HG02798 (cell line): ENCODE measurements around the gene NLRP6.
A peak's percentile ranks its signal among the peaks of the same experiment; 100 is the strongest.
"Not testable (repeated sequence)": the region's sequence is repeated elsewhere in the genome, so short reads cannot be mapped to it uniquely, and the experiment has no call there.

Experiments
- ATAC-seq: cut with Tn5 transposase; IDR thresholded peaks from one replicate; pipeline ENCODE4 v1.9.1; 2021; ENCODE audit warnings: mild to moderate bottlenecking; ENCODE audit not compliant: unreplicated experiment, poor library complexity

The NLRP6 gene

DNA sequence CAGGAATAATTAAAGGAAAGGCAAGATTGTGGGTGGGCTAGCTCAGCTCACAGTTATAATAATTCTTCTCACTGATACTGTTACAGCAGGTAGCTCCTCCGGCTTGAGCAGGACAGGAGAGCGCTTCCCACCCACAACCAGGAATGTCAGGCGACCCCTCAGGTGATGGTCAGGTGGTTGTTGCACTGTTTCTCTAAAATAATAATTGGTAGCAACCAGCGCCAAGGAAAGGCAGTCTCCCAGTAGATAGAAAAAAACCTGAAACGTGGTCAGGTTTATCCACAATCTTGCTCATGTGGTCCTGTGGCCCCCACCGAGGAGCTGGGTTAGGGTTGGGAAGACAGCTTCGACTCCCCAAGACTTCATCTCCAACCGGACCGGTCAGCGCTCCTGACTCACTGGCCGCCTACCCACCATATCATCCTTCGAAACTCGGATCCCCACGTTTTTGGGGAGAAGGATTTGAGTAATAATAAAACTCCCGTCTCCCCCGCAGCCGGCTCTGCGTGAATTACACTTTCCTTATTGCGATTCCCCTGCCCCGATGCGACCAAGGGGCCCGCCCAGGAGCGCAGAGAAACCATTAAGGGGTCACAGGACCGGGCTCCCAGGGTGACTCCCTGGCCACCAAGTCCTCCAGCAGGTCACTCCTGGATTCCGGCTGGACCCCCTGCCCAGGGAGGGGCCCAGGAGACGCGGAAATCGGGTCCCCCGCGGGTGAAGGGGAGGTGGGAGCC lies 39.6 kb downstream of the NLRP6 start:
- ATAC-seq = not testable (repeated sequence)

DNA sequence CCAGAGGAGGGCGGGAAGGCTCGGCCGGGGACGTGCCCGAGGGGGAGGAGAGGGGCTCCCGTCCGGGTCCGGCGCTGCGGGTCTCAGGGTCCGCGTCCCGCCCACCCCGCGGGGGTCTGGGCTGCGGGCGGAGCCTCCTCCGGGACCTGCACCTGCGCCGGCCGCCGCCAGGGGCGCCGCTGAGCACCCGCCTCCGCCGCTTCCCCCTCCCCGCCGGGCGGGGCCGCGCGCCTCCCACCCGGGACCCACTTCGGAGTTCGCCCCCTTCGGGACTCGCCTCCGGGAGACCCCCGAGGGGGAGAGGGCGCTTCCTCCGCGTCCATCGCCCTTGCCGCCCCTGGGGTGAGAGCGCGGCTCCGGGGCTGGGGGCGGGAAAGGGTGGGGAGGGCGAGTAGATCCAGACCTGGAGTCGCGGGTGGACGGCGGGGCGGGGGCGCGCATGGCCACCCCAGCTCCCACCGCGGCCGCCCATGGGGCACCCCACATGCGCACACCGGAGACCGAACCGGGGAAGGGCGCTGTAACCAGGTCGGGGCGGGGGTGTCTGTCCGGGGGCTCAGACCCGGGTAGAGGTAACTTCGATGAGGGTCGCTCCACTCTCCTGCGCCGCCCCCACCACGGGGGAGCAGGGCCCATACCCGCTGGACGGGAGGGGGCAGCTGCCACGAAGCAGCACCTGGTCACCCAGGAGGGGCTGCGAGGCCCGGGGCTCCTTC lies 40.4 kb downstream of the NLRP6 start:
- ATAC-seq = peak; percentile 66

DNA sequence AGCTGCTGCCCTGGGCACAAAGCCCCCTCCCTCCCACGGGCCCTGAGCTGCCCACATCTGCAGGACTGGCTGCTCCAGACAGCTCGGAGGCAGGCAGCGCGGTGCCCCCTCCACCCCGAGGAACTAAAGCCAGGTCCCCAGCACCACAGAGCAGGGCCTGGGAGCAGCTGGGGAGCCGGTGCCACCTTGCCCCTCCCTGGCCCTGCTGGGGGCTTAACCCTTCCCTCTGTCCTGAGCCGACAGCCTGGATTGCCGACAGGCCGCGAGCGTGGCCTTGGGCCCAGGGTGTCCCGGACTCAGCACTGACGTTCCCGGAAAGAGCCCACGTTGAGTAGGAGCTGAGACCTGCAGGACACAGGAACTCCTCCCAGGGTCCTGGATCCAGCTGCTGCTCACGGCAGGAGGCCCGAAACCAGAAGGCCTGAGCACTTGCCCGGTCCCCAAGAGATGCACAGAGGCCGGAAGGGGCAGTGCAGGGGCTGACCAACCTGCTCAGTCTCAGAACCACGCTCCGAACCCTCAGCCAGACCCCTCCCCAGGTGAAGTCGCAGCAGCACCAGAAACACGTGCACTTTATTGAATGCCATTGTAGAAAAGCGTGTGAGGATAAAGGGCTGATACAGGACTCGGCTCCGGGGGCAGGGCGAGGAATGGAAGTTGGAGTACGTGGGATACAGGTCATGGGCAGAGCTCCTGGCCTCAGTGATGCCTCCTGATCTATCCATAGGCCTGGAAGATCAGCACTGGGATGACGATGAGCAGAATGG lies 41.1 kb downstream of the NLRP6 start:
- peak; percentile 6 for ATAC-seq

DNA sequence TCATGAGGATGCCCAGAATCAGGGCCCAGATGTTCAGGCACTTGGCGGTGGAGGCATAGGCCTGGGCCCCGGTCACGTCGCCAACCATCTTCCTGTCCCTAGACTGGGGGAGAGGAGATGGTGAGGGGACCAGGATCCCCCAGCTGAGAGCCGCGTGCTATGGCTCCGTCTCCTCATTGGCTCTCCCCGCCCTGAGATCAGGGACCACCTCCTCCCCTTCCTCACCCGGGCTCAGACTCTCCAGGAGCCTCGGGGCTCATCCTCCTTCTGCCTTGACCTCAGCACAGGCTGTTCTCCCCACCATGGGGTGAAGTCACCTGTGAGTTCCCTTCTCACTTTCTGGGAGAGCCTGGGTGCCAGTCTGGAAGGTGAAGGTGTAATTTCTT lies 41.7 kb downstream of the NLRP6 start:
- not testable (repeated sequence) for ATAC-seq

DNA sequence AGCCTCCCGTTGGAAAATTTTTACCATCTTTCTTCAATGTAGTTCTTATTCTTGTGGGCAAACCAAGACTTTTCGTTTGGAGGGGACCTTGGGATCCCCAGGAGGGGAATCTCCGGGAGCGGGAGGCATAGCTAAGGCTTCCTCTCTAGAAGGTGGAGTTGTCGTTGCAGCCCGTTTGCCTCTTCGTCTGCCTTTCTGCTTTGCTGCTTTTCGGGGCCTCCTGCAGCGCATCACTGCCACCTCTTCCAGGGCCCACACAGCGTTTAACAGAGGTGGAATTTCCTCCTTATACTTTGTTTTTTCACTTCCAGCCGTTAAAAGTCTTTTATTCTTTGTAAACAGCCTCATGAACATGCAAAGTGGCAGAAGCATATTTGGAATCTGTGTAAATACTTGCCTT lies 45.9 kb downstream of the NLRP6 start:
- ATAC-seq = no peak

DNA sequence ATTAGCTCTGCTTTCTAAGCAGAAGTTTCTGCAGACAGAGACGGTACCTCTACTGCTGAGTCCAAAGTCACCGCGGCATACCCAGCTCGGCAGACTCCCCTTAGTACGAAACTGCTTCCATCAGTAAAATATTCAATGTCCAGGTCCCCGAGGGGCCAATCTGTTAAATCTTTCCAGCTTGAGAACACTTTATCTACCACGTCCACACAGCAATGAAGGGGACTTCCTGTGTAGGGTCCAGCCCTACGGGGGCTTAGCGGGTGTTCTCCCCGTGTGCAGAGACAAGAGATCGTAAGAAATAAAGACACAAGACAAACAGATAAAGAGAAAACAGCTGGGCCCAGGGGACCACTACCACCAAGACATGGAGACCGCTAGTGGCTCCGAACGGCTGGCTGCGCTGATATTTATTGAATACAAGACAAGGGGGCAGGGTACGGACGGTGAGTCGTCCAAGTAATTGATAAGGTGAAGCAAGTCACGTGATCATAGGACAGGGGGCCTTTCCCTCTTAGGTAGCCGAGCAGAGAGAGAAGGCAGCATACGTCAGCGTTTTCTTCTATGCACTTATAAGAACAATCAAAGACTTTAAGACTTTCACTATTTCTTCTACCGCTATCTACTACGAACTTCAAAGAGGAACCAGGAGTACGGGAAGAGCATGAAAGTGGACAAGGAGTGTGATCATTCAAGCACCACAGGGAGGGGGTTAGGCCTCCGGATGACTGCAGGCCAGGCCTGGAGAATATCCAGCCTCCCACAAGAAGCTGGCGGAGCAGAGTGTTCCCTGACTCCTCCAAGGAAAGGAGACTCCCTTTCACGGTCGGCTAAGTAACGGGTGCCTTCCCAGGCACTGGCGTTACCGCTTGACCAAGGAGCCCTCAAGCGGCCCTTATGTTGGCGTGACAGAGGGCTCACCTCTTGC lies 46.6 kb downstream of the NLRP6 start:
- ATAC-seq = not testable (repeated sequence)

DNA sequence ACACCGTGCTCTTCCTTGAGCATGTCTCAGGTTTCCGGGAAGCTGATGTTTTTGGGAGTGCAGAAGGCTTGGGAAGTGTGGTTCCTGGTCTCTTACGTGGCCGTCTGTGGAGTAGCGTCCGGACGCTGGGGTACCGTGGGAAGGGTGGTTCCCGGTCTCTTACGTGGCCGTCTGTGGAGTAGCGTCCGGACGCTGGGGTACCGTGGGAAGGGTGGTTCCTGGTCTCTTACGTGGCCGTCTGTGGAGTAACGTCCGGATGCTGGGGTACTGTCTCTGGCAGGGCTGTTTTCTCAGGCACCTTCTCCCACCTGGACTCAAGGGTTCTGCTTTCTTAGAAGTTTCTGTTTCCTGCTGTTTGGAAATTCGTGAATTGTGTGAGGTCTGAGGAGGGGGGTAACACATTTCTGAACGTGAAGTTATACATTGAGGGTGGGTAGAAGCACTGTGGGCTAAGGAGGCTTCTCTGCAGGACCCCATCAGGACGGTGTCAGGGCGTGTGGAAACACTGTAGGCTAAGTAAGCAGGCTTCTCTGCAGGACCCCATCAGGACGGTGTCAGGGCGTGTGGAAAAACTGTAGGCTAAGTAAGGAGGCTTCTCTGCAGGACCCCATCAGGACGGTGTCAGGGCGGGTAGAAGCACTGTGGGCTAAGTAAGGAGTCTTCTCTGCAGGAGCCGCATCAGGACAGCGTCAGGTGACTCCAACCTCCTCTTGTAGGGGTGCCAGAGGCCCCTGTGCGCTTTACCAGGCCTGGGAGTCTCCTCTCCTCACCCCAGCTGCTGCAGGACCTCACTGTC lies 47.8 kb downstream of the NLRP6 start:
- no peak for ATAC-seq

DNA sequence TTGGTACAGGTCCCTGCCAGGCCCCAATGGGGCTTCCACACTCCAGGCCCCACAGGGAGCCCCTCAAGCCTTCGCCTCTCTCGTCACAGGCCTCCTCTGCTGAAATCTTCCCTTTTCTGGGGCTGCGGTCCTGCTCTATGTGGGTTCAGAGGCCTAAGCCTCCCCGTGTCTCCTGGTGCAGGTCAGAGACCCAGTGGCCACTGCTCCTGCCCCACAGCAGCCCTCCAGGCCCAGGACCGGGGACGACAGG lies 48.3 kb downstream of the NLRP6 start:
- ATAC-seq = no peak

DNA sequence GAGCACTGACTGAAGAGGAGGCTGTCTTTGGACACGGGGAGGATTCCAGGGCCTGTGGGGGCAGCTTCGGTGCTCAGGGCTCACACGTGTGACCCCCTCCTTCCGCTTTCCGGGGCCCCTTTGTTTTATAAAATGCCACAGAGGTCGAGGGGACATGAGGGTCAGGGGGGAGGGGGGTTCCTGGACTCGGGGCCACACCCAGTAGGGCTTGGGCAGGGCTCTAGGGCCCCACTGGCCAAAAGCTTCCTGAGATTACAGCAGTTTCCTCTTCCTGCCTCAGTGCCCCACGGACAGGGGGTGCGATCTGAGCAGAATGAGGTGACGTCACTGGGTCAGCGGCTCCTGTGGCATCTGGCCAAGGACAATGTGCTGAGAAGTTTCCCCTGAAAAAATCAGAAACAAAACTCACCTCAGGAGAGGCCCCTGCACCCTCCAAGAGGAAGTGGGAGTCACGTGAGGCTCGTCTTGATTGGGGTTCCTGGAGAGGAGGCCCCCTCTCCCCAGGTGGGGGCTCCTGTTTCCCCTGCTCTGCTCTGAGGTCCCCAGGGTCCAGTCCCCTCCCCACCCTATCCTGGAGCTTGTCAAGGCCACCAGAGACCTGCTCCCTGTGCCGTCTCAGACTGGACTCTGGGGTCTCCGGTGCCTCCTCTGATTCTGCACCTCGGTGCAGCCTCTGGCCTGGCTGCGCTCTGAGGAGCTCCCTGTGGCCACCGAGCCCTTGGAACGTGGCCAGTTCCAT lies 48.8 kb downstream of the NLRP6 start:
- peak; percentile 48 for ATAC-seq

DNA sequence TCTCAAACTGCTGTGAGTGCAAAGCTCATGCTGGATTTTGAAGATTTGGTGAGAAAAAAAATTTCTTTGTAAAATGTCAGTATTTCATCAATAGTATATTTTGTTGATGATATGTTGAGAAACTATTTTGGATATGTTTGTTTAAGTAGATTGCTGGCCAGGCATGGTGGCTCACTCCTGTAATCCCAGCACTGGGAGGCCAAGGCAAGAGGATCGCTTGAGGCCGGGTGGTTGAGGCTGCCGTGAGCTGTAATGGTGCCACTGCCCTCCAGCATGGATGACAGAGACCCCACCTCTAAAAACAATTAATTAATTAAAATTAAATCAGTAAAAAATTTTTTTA lies 49.3 kb downstream of the NLRP6 start:
- ATAC-seq = no peak

DNA sequence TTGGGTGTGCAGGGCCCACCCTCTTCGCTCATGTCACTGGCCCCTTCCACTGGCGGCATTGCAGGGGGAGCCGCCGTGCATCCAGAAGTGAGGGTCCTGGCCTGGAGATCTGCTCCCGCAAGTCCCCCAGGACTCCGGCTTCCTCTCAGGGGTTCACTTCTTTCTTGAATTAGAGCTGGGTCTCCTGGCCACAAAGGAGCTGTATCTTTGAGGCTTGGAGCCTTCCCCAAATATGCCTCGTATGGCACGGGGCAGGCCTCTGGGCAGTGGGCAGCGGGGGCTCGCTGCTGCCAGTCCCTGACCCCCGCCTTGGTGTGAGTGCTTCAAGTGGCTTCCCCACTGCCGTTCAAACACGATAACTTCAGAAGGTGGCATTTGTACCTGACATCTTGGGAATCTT lies 49.8 kb downstream of the NLRP6 start:
- no peak for ATAC-seq

DNA sequence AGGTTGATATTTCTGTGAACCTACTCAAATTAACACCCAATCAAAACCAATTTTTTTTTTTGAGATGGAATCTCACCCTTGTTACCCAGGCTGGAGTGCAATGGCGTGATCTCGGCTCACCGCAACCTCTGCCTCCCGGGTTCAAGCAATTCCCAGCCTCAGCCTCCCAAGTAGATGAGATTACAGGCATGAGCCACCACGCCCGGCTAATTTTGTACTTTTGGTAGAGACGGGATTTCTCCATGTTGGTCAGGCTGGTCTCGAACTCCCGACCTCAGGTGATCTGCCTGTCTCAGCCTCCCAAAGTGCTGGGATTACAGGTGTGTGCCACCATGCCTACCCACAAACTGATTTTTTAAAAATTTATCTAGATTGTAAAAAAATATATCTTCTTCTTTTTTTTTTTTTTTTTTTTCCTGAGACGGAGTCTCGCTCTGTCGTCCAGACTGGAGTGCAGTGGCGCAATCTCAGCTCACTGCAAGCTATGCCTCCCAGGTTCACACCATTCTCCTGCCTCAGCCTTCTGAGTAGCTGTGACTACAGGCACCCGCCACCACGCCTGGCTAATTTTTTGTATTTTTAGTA lies 50.4 kb downstream of the NLRP6 start:
- ATAC-seq = not testable (repeated sequence)

DNA sequence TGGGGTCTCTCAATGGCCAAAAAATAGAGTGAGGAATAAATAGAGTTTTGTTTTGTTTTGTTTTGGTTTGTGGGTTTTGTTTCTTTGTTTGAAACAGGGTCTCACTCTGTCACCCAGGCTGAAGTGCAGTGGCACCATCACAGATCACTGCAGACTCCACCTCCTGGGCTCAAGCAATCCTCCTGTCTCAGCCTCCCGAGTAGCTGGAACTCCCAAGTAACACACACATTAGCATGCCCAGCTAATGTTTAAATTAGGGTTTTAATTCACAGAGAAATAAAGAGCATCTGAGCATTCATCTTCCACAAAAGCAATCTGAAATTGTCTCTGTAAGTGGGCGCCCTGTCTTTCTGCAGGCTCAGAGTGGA lies 51.7 kb downstream of the NLRP6 start:
- no peak for ATAC-seq

DNA sequence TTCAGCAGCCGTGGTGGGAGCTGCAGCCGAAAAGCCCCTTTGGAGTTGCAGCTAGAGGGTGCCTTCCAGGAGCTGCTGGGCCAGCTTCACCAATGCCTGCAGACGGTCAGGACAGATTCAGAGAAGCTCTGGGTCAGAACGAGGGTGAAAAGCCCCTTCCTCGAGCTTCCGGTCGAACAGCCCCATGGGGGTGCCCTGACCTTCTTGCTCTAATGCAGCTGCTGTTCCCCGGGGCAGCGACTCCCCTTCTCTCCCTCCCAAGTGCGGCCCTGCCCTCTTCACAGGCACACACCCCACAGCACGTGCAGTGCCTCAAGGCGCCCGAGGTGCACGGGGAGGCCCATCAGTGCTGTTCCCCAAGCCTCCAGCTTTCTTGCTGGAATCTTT lies 52.1 kb downstream of the NLRP6 start:
- no peak for ATAC-seq

DNA sequence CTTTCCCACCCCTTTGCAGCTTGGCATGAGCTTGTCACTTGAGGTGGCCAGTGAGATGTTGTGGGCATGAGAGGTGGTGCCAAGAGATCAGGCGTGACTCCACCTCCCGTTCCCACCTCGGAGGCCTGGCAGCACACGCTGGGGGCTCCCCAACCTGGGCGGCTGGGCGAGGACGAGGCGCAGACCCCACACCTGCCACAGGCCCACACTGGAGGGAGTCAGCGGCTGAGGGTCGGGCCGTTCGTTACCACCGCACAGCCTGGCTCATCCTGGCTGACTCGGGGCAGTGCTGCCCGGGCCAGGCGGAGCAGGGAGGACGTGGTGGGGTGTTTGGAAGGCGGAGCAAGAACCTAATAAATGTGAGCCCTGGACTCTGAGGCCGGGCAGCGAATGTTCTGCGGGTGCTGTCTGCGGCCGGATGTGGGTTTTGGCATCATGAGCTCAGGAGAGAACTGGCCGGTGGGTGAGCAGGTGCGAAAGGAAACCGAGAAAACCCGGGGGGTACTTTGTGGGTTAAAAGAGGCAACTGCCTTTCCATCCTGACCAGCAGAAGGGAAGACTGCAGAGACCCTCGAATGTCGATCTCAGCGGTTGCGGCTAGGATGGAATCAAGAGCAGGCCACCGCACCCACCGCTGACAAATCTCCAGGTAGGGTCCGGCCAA lies 52.6 kb downstream of the NLRP6 start:
- no peak for ATAC-seq

DNA sequence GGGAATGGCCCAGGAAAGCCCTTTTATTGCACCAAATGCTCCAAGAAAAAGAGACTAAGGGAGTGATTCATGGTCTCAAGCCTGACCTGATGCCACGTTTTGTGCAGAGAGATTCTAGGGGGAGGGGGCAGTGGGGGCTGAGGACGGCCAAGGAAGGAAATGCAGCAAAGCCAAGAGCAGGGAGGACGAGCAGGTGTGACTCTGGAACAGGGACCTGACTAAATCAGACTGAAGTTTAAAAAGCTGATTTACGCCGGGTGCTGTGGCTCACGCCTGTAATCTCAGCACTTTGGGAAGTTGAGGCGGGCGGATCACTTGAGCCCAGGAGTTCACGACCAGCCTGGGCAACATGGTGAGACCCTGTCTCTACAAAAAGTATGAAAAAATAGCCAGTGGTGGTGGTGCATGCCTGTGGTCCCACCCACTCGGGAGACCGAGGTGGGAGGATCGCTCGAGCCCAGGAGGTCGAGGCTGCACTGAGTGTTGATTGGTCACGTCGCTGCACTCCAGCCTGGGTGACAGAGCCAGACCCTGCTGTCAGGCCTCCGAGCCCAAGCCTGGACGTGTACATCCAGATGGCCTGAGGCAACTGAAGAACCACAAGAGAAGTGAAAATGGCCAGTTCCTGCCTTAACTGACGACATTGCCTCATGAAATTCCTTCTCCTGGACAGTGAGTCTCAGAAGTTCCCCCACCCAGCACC lies 53.3 kb downstream of the NLRP6 start:
- no peak for ATAC-seq

DNA sequence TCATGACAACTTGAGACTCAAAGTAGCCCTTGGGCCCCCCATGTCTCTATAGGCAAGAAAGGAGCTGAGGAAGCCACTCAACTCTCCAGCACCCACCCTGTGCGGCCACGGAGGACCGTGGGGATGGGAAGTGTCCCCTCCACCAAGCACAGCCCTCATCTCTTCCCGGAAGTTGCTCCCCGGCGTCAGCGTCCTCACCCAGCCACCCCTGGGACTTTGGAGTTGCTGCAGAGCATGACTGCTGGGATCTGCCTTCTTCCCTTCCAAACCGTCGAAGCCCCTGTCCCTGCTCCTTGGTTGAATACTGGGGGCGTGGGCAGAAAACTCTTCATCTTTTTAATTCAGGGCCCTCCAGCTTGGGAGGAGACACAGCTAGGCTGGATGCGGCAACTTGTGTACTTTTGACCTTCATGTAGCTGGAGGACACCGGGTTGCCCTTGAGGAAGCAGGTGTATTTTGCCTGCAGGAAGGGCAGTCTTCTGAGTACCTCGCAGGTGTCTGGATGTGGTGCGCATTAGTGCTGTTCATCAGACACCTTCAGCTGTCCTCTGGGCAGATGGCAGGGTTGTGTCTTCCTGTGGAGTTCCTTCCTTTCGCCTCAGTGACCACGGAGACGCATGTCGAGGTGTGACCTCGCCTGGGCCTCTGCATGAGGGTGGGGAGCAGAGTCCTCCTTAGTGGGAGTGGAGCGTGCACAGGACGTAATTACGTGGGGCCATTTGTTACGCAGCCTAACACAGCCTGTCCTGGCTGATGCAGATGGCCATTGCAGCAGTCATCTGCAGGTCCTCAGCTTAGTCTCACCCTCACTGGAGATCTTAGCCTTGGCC lies 54.7 kb downstream of the NLRP6 start:
- ATAC-seq = no peak
